Cardiac atrium fibroblast (primary cell): Measurements from ENCODE around the gene NPM1. TPM values are rescaled to one million over a fixed set of nuclear protein-coding genes. Genes with fewer than 3 reads are reported as not detected.

ENCODE experiments used
- total RNA-seq: library from RNA; depleted of rRNA; stranded (reverse); fragments of >200 nt; gene quantifications from 2 replicates; pipeline ENCODE4 v1.2.3, GENCODE V29; 2015

NPM1 gene
- 789 and 814 TPM in 2 replicates for total RNA-seq

GRCh38 chr5:171387345-171387969 lies at the start of gene NPM1:
Gene NPM1, plus strand, starts transcription at chr5:171387849. Its CDS starts 100 bp downstream, at chr5:171387949.

GRCh38 chr5:171418982-171419687 lies 31.5 kb downstream of the NPM1 start, which contains the start of gene FGF18:
Gene FGF18, plus strand, starts transcription at chr5:171419647. Its CDS starts 553 bp downstream, at chr5:171420200.

Other genes with a start within 250 kb of the NPM1 start
- gene TLX3, start 78.6 kb upstream of the NPM1 start, total RNA-seq: not detected in 2 replicates
- 0.49 TPM in 1 of 2 replicates, not detected in the other for gene FGF18, start 31.8 kb downstream of the NPM1 start, total RNA-seq